Upper lobe of left lung (tissue), 4 donors: ENCODE measurements around the gene RITA1.

Experiments used
- CTCF ChIP-seq, 6 experiments: fragments of 450-650 bp in 4 of 6; fragments of 200-600 bp in 2 of 6; sonication (generic) in 2 of 6; IDR thresholded peaks; one replicate each; pipeline ENCODE4 v1.5.1; 2016 to 2019; ENCODE audit warnings: antibody characterized with exemption in 6 of 6
- EP300 ChIP-seq, 4 donors: sonication (generic); formaldehyde crosslinking; IDR thresholded peaks; one replicate each; pipeline ENCODE4 v1.5.1; 2017; ENCODE audit warnings: antibody characterized with exemption in 4 of 4, control low read depth in 2 of 4
- POLR2A ChIP-seq, 4 donors: fragments of 450-650 bp; IDR thresholded peaks; one replicate each; pipeline ENCODE4 v1.5.1; 2016 to 2017; ENCODE audit warnings: antibody characterized with exemption in 4 of 4, mild to moderate bottlenecking in 2 of 4
- POLR2AphosphoS5 ChIP-seq, 2 donors: sonication (generic); formaldehyde crosslinking; IDR thresholded peaks; one replicate each; pipeline ENCODE4 v1.5.1; 2017; ENCODE audit warnings: antibody characterized with exemption in 2 of 2

- TF ChIP-seq CTCF (IDR thresholded peaks at IDR 0.05): no peak
- no peak for TF ChIP-seq POLR2AphosphoS5 (IDR thresholded peaks at IDR 0.05)
- no peak for TF ChIP-seq POLR2A (IDR thresholded peaks at IDR 0.05)
- no peak for TF ChIP-seq EP300 (IDR thresholded peaks at IDR 0.05)
These were observed 33.2 kb upstream of the RITA1 start for GRCh38 chr12:113152196-113152834.
